Measurements from ENCODE around the gene TRAF3IP1. TPM values are rescaled to one million over a fixed set of nuclear protein-coding genes. Genes with fewer than 3 reads are reported as not detected.

The TRAF3IP1 gene
- total and polyA plus RNA-seq, 2 of the 13 experiments (the other 11 are each of a cell fraction or from before 2014, with no cell fraction given), result 4.1 to 12.9 TPM

- TF ChIP-seq PCBP1 (IDR thresholded peaks at IDR 0.05; ENCODE audit: borderline replicate concordance, low read depth, low read length) (no peak), SIX1 (CRISPR knock-in tag; IDR thresholded peaks at IDR 0.05; ENCODE audit: borderline replicate concordance) (peak; percentile 55; the same call in 1 of the 2 replicates), HOXA3 (CRISPR knock-in tag; IDR thresholded peaks at IDR 0.05) (peak; percentile 90), KAT7 (CRISPR knock-in tag; IDR thresholded peaks at IDR 0.05; ENCODE audit: borderline replicate concordance) (peak; percentile 65; the same call in 1 of the 2 replicates), ZNF576 (CRISPR knock-in tag; IDR thresholded peaks at IDR 0.05) (no peak), MAZ (IDR thresholded peaks at IDR 0.05; ENCODE audit: borderline replicate concordance, low read depth, low read length) (no peak), MAZ (CRISPR knock-in tag; IDR thresholded peaks at IDR 0.05; ENCODE audit: low read depth) (no peak), ZNF556 (CRISPR knock-in tag; IDR thresholded peaks at IDR 0.05; ENCODE audit: borderline replicate concordance) (peak; percentile 81; the same call in 1 of the 2 replicates), ZNF720 (CRISPR knock-in tag; IDR thresholded peaks at IDR 0.05) (0 out of 2 replicates have a peak, but pooled peaks have one; percentile 45), ELF1 (CRISPR knock-in tag; IDR thresholded peaks at IDR 0.05) (peak; percentile 88), ZNF382 (CRISPR knock-in tag; IDR thresholded peaks at IDR 0.05; ENCODE audit: borderline replicate concordance) (no peak), RORA (CRISPR knock-in tag; IDR thresholded peaks at IDR 0.05) (no peak), GZF1 (CRISPR knock-in tag; IDR thresholded peaks at IDR 0.05) (0 out of 2 replicates have a peak, but pooled peaks have one; percentile 3), ZBTB3 (CRISPR knock-in tag; IDR thresholded peaks at IDR 0.05; ENCODE audit: borderline replicate concordance, low read depth) (no peak), ZFP82 (CRISPR knock-in tag; IDR thresholded peaks at IDR 0.05; ENCODE audit: borderline replicate concordance) (no peak), GABPA (IDR thresholded peaks at IDR 0.05; ENCODE audit: low read depth, low read length) (no peak; the same call in 1 of the 2 replicates), GABPA (CRISPR knock-in tag; IDR thresholded peaks at IDR 0.05; ENCODE audit: low read depth) (peak; percentile 59), NONO (IDR thresholded peaks at IDR 0.05) (no peak), NONO (CRISPR knock-in tag; conservative IDR thresholded peaks at IDR 0.05) (peak; percentile 31; the same call in 1 of the 2 replicates), FOXK2 (IDR thresholded peaks at IDR 0.05) (peak; percentile 89), ZFP91 (CRISPR knock-in tag; IDR thresholded peaks at IDR 0.05; ENCODE audit: borderline replicate concordance) (peak; percentile 69), PCBP2 (optimal IDR thresholded peaks at IDR 0.05; ENCODE audit: low read depth, low read length, poor library complexity, severe bottlenecking) (no peak), ZNF142 (CRISPR knock-in tag; IDR thresholded peaks at IDR 0.05) (no peak), GTF2F1 (IDR thresholded peaks at IDR 0.05; ENCODE audit: low read length) (no peak)
Measured at GRCh38 chr2:238403632-238404405, 83.5 kb downstream of the TRAF3IP1 start (continued).
